K562 (cell line): ENCODE results near the gene PLSCR3. TPM values are rescaled to one million over a fixed set of nuclear protein-coding genes. Genes with fewer than 3 reads are reported as not detected.

Source experiments
- ATAC-seq: fragments of 200-7000 bp; cut with Tn5 transposase; 3 replicates; pipeline ENCODE4 v1.9.1; 2020; ENCODE audit warnings: moderate library complexity
- BruUV-seq: library from RNA; stranded (reverse); fragments of 400-500 nt; replicated peaks from 2 replicates; lab custom pipeline; 2021; lab: Mats Ljungman, UMichigan
- CTCF ChIA-PET: fragments of 300-600 bp; formaldehyde crosslinking; extraction: SDS; loops from one replicate; lab custom pipeline; 2021; ENCODE audit warnings: low intra/inter-chr PET ratio; lab: Yijun Ruan, JAX
- POLR2A ChIA-PET: fragments of 300-600, 350-650 bp; sonication (Branson Sonifier 250); formaldehyde crosslinking; extraction: SDS; loops from one replicate; lab custom pipeline; 2021; ENCODE audit warnings: antibody characterized with exemption, inconsistent platforms; lab: Yijun Ruan, JAX
- DNase-seq, 4 experiments: peaks; one replicate each; pipeline versions ENCODE4 v3.0.0 to v3.0.0-alpha.2; 2011 to 2018; ENCODE audit warnings: low spot score in 3 of 4, mixed read lengths in 3 of 4; ENCODE audit errors: extremely low read depth in 1 of 4
- FAIRE-seq: peaks from 2 replicates; lab custom pipeline; 2011; peaks lifted over from hg19 to GRCh38; lab: Jason Lieb, UNC
- H2AFZ ChIP-seq: 2 replicates; pipeline ENCODE4 v1.6.0; 2011; ENCODE audit warnings: low read depth, low read length, control low read depth, inconsistent platforms
- H3K27ac ChIP-seq: fragments of 200-600 bp; 3 replicates; pipeline ENCODE4 v1.8.0; 2011; ENCODE audit warnings: low read depth, mild to moderate bottlenecking, control low read depth, inconsistent platforms, low read length, moderate library complexity, mixed read lengths; ENCODE audit errors: extremely low read depth
- H3K27me3 ChIP-seq, 2 experiments: fragments of 300-600 bp in 1 of 2; 2 replicates in 1 of 2; 3 replicates in 1 of 2; pipeline versions ENCODE4 v1.6.0 to v1.8.0; 2011; ENCODE audit warnings: inconsistent platforms in 2 of 2, low read length in 2 of 2, mild to moderate bottlenecking in 1 of 2, mixed read lengths in 1 of 2, moderate library complexity in 1 of 2; ENCODE audit not compliant: control insufficient read depth in 2 of 2, insufficient read depth in 2 of 2
- H3K36me3 ChIP-seq: fragments of 300-600 bp; 3 replicates; pipeline ENCODE4 v1.8.0; 2011; ENCODE audit warnings: mild to moderate bottlenecking, low read length, inconsistent platforms; ENCODE audit not compliant: control insufficient read depth, insufficient read depth
- H3K4me1 ChIP-seq, 2 experiments: fragments of 200-600 bp in 1 of 2; replicated peaks in 1 of 2; 2 replicates in 1 of 2; 3 replicates in 1 of 2; pipeline versions ENCODE4 v1.5.1 to v1.8.0; 2011; ENCODE audit warnings: inconsistent platforms in 2 of 2, low read length in 2 of 2, mild to moderate bottlenecking in 1 of 2, mixed read lengths in 1 of 2, moderate library complexity in 1 of 2; ENCODE audit not compliant: control insufficient read depth in 2 of 2, insufficient read depth in 2 of 2
- H3K4me2 ChIP-seq: 2 replicates; pipeline ENCODE4 v1.6.1; 2011; ENCODE audit warnings: low read length, control low read depth, inconsistent platforms, mixed read lengths; ENCODE audit not compliant: insufficient read depth
- H3K4me3 ChIP-seq: fragments of 200-600 bp; sonication (generic), shearing (Covaris generic); 2 replicates; pipeline ENCODE4 v1.5.1; 2016; ENCODE audit warnings: control low read depth, inconsistent platforms
- H3K79me2 ChIP-seq: fragments of 200-600 bp; 3 replicates; pipeline ENCODE4 v1.8.0; 2011; ENCODE audit warnings: low read length, inconsistent platforms; ENCODE audit not compliant: control insufficient read depth, insufficient read depth
- H3K9ac ChIP-seq, 2 experiments: 2 replicates each; pipeline versions ENCODE4 v1.6.0 to v1.6.1; 2011; ENCODE audit warnings: low read depth in 2 of 2, low read length in 2 of 2, control low read depth in 1 of 2, inconsistent platforms in 1 of 2, mild to moderate bottlenecking in 1 of 2, mixed read lengths in 1 of 2; ENCODE audit not compliant: insufficient read depth in 1 of 2
- H3K9me1 ChIP-seq: one replicate; pipeline ENCODE4 v1.6.0; 2011; ENCODE audit warnings: inconsistent platforms, mild to moderate bottlenecking, low read length, moderate library complexity; ENCODE audit not compliant: control insufficient read depth, insufficient read depth
- H3K9me3 ChIP-seq: replicated peaks from 2 replicates; pipeline ENCODE4 v1.5.1; 2011; ENCODE audit warnings: low read depth, low read length, inconsistent platforms; ENCODE audit not compliant: control insufficient read depth, insufficient read depth
- H4K20me1 ChIP-seq: replicated peaks from 2 replicates; pipeline ENCODE4 v1.6.1; 2011; ENCODE audit warnings: low read length, inconsistent platforms, mixed read lengths; ENCODE audit not compliant: control insufficient read depth, insufficient read depth
- ATF3 ChIP-seq, 2 experiments: fragments of 450-650 bp in 1 of 2; sonication (generic) in 1 of 2; formaldehyde crosslinking in 1 of 2; IDR thresholded peaks in 1 of 2; conservative IDR thresholded peaks in 1 of 2; 2 replicates each; pipeline versions ENCODE4 v1.6.1 to v1.8.1; 2016 to 2023; ENCODE audit warnings: mild to moderate bottlenecking in 2 of 2, moderate library complexity in 2 of 2, inconsistent platforms in 1 of 2, missing genetic modification reagents in 1 of 2
- CHD2 ChIP-seq: IDR thresholded peaks from 2 replicates; pipeline ENCODE4 v1.6.1; 2011; ENCODE audit warnings: low read depth, low read length
- RAD21 ChIP-seq, 2 experiments: fragments of 250-450 bp in 1 of 2; fragments of 450-650 bp in 1 of 2; sonication (Bioruptor Pico) in 1 of 2; formaldehyde crosslinking in 1 of 2; IDR thresholded peaks in 1 of 2; conservative IDR thresholded peaks in 1 of 2; 2 replicates each; pipeline versions ENCODE4 v1.4.0 to v1.8.0; 2020 to 2022; ENCODE audit warnings: mild to moderate bottlenecking in 2 of 2, moderate library complexity in 1 of 2
- ZNF280B ChIP-seq: fragments of 250-450 bp; sonication (Bioruptor Pico); IDR thresholded peaks from 2 replicates; pipeline ENCODE4 v1.5.1; 2021; ENCODE audit warnings: mild to moderate bottlenecking
- ZNF407 ChIP-seq: fragments of 450-650 bp; IDR thresholded peaks from 2 replicates; pipeline ENCODE4 v1.6.1; 2016; ENCODE audit warnings: low read depth
- ZNF766 ChIP-seq: fragments of 200-800 bp; sonication (Bioruptor generic); conservative IDR thresholded peaks from 2 replicates; pipeline ENCODE4 v1.6.1; 2016; ENCODE audit warnings: missing genetic modification characterization, missing compliant biosample characterization
- WGBS: fragments of 100-300 bp; shearing (Covaris generic); methylation state at CpG from one replicate; pipeline ENCODE4 v1.1.6; 2016; ENCODE audit warnings: low coverage, mixed read lengths; ENCODE audit not compliant: insufficient coverage; ENCODE audit errors: missing lambda C conversion rate; 5-methylcytosine and 5-hydroxymethylcytosine counted together
- in situ Hi-C: fragments of 300-500 bp; cut with MboI; formaldehyde crosslinking; loops from 4 replicates; pipeline ENCODE4 v1.15.0; 2018; ENCODE audit warnings: inconsistent platforms, mixed read lengths
- intact Hi-C: fragments of 100-400 bp; cut with micrococcal nuclease; formaldehyde crosslinking; loops from 2 replicates; pipeline ENCODE4 v1.14.2; 2022
- polyA plus RNA-seq, 8 experiments: library from polyadenylated mRNA; depleted of rRNA in 4 of 8; stranded (reverse) in 5 of 8; unstranded in 3 of 8; fragments of >200 nt; fragmentation: Nextera tagmentation in 2 of 8; fragmentation: Illumina TruSeq in 1 of 8; extraction: Ambion mirVana in 2 of 8; extraction: Trizol in 1 of 8; gene quantifications; 2 replicates each; pipeline versions ENCODE4 v1.2.1 to v1.2.3, GENCODE V29; 2011 to 2014; ENCODE audit warnings: inconsistent platforms in 1 of 8, missing spikeins in 1 of 8
- total RNA-seq, 7 experiments: library from RNA; depleted of rRNA in 6 of 7; stranded (reverse); fragments of >200 nt in 6 of 7; fragmentation: Illumina TruSeq in 2 of 7; extraction: Trizol in 2 of 7; gene quantifications; 2 replicates each; pipeline versions ENCODE4 v1.2.1 to v1.2.3, GENCODE V29; 2011 to 2021; ENCODE audit warnings: low replicate concordance in 1 of 7

The PLSCR3 gene
- total and polyA plus RNA-seq, 9 of the 15 experiments (the other 6 are each of a cell fraction or from before 2014, with no cell fraction given): 3.2 to 16.8 (median 4.5) TPM

GRCh38 chr17:7416323-7416722 is 22.0 kb upstream of the PLSCR3 start (continued):
- TF ChIP-seq ZNF280B (CRISPR knock-in tag) (no peak), CHD2 (no peak), RAD21 (CRISPR knock-in tag; conservative IDR thresholded peaks at IDR 0.05 in 1 of 2, IDR thresholded peaks at IDR 0.05 in 1 of 2) (peak in 1 of 2 experiments; percentile 16; a peak in 1 of 4 replicates), ZNF766 (CRISPR knock-in tag) (no peak)
- TF ChIP-seq, all 486 proteins: peak for 3

GRCh38 chr17:7415784-7416183 is 21.5 kb upstream of the PLSCR3 start:
- H3K4me3 ChIP-seq: no peak overlapping the region
- 85% methylated on average over 15 of the region's 23 CpGs for WGBS
- H3K27me3 ChIP-seq: no peaks in the 10 kb centered on the region
- H3K79me2 ChIP-seq: no peaks in the 10 kb centered on the region
- in situ Hi-C loops (no loop called here), intact Hi-C loops (no loop called here)
- TF ChIP-seq ZNF407 (no peak), ATF3 (IDR thresholded peaks at IDR 0.05) (peak; percentile 59), ATF3 (CRISPR knock-in tag; conservative IDR thresholded peaks at IDR 0.05) (no peak)
- no peaks in the 10 kb centered on the region for H3K9me3 ChIP-seq
- no peaks in the 10 kb centered on the region for H3K9me1 ChIP-seq
- no peak overlapping the region for H3K9ac ChIP-seq
- FAIRE-seq (no peak), DNase-seq (no peak), ATAC-seq (no peak)
- POLR2A ChIA-PET: no interaction called here
- H3K4me1 ChIP-seq: peaks cover 0 to 18% of the 10 kb centered on the region in 2 experiments; a peak in 2 of 5 replicates
- BruUV-seq: no TSS peak
- H3K4me2 ChIP-seq: no peak overlapping the region
- H4K20me1 ChIP-seq: no peaks in the 10 kb centered on the region
- CTCF ChIA-PET: no interaction called here
- H3K36me3 ChIP-seq: no peaks in the 10 kb centered on the region
- H2AFZ ChIP-seq: no peak overlapping the region
- H3K27ac ChIP-seq: no peak overlapping the region
